HEK293 (cell line): Measurements from ENCODE around the gene SERHL2.

Source experiments
- CTCF ChIP-seq: fragments of 450-650 bp; formaldehyde crosslinking; IDR thresholded peaks from 2 replicates; pipeline ENCODE4 v1.5.1; 2016; ENCODE audit warnings: missing biosample characterization, missing genetic modification characterization
- ZBTB7A ChIP-seq: fragments of 450-650 bp; formaldehyde crosslinking; IDR thresholded peaks from 2 replicates; pipeline ENCODE4 v1.5.1; 2016; ENCODE audit warnings: low read depth, missing biosample characterization, missing genetic modification characterization
- ZFP37 ChIP-seq: fragments of 450-650 bp; formaldehyde crosslinking; IDR thresholded peaks from 2 replicates; pipeline ENCODE4 v1.5.1; 2016; ENCODE audit warnings: missing biosample characterization, missing genetic modification characterization
- ZNF645 ChIP-seq: fragments of 450-650 bp; formaldehyde crosslinking; IDR thresholded peaks from 2 replicates; pipeline ENCODE4; 2016; ENCODE audit warnings: missing biosample characterization, missing genetic modification characterization

- TF ChIP-seq ZFP37 (no peak), ZNF645 (tag by site-specific recombination) (no peak), CTCF (no peak), ZBTB7A (no peak)
Measured at GRCh38 chr22:42604403-42604802, 50.6 kb downstream of the SERHL2 start.
